NCI-H1417 (cell line): ENCODE data around the gene RAD51B.
A peak's percentile ranks its signal among the peaks of the same experiment; 100 is the strongest.

Experiments used
- DNase-seq, 3 experiments: peaks; one replicate each; lab custom pipeline; 2025; lab: John Stamatoyannopoulos, UW

Gene RAD51B

DNA sequence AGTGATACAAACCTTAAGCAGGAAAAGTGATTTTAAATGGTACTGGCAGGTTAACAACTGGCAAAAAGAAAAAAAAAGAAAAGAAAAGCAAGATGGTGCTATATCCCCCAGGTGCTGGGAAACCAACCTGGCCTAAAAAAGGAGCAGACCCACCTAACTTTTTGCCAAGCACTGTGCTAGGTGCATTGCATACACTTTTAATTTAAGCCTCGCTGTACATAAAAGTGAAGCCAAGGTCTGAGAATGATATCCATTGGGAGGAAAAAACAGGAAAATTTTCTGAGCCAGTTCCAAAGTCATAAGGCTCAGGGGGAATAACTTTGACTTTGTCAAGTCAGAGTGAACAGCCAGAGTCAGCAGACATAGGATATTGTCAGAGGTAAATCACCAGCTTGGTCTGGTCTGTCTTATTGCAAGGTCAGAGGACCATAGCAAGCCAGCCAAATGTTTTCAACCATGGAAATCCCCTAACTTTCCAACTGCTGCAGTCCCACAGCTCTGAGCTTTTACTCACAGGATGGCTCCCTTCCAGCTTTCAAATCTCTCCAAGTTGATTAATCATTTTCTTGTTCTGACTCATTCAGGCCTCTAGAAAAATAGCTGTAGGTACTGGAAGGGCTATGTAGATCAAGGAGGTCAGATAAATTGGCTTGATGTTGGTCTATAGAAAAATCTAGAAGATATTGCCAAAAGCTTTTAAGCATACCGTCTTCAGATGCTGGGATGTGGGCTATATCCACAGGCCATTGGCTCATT lies 412.9 kb downstream of the RAD51B start:
- DNase-seq, result no peak

GRCh38 chr14:68233101-68233784 lies 413.7 kb downstream of the RAD51B start:
- no peak for DNase-seq

- DNase-seq, result peak in 2 of 3 experiments; percentile 65 to 85
Observed at GRCh38 chr14:68234101-68234905, 414.7 kb downstream of the RAD51B start.

DNA sequence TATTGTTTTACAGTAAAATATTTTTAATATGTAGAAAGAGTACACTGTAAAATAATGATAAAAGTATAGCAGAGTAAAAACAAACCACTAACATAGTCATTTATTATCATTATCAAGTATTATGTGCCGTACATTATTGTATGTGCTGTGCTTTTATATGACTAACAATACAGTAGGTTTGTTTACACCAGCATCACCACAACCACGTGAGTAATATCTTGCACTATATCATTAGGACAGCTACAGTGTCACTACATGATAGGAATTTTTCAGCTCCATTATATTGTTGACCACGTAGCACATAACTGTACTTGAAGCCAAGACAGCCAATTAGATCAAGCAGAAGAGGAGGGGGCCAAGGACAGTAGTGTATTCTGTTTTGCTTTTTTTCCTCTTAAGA lies 415.4 kb downstream of the RAD51B start:
- peak in 1 of 3 experiments; percentile 23 for DNase-seq

- DNase-seq, result no peak
Observed at GRCh38 chr14:68236582-68237458, 417.2 kb downstream of the RAD51B start.

GRCh38 chr14:68238551-68238950 lies 419.0 kb downstream of the RAD51B start:
- no peak for DNase-seq

GRCh38 chr14:68238976-68239375 lies 419.4 kb downstream of the RAD51B start:
- DNase-seq, result no peak

GRCh38 chr14:68239988-68240771 lies 420.6 kb downstream of the RAD51B start:
- no peak for DNase-seq

DNA sequence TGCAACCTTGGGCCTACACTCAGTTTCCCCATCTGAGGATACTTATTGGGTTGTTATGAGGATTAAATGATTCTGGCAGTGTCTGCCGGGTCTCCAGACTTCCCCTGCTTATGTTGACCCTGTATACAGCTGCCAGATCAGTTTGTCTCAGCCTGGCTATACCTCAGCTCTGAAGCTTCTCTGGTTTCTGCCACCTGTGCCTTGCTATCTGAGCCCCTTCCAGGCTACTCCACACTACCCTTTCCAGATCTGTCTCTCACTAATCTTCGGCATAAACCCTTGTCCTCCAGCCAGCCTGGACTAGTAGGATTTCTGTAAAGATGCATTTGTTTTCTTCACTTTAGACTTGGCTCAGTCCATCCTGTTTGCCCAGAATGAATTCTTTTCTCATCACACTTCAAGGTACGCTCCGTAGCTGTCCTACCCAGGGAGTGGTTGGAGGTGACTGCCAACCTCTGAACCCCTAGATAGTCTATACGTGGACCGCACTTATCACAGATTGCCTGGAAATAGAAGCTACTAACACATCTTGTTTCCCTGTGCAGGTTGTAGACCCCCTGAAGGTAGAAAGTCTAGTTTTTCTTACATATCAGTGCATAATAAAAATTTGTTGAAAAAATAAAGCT lies 422.4 kb downstream of the RAD51B start:
- DNase-seq, result no peak

GRCh38 chr14:68243450-68244010 lies 424.0 kb downstream of the RAD51B start:
- peak in 1 of 3 experiments; percentile 43 for DNase-seq

- DNase-seq, result no peak
Observed at GRCh38 chr14:68244262-68244980, 424.8 kb downstream of the RAD51B start.

- DNase-seq, result no peak
Observed at GRCh38 chr14:68245146-68246073, 425.8 kb downstream of the RAD51B start.

GRCh38 chr14:68246074-68246785 lies 426.7 kb downstream of the RAD51B start:
- no peak for DNase-seq

GRCh38 chr14:68246786-68247105 lies 427.2 kb downstream of the RAD51B start:
- DNase-seq, result no peak

- no peak for DNase-seq
Observed at GRCh38 chr14:68247274-68247673, 427.7 kb downstream of the RAD51B start.

DNA sequence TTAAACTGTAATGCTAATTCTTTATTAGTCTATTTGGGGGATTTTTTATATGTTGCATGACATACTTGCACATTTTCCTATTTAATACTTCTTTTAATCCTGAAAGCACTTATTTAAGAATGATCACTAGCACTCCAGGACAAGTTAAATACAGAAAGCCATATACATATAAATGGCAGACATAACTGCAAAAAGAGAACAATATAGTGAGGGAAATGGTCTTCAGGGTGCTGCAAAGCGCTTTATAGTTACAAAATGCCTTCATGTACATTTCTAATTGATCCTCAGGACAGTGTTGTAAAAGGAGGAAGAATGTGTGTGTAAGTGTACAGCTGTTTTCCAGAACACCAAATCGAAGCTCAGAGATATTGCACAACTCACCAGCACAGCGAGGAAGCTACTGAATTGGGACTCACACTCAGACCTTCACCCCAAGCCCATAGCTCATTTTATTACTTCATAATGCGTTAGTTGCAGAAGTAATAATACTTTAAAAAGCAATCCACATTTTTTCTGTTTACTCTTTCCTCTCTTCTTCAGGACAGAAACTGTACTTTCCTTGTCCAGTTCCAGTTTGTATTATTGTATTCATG lies 428.2 kb downstream of the RAD51B start:
- DNase-seq, result no peak
